ENCODE results near the gene IQSEC2. TPM values are rescaled to one million over a fixed set of nuclear protein-coding genes. Genes with fewer than 3 reads are reported as not detected.

IQSEC2 gene
- total RNA-seq, 2 donors from 2014 or later, result 19.8 to 38.7 TPM

GRCh38 chrX:53224860-53225797 is 56.3 kb downstream of the IQSEC2 start, which contains the start of gene KDM5C:
Gene KDM5C (minus strand): TSS chrX:53225207. CDS start chrX:53224889, 318 bp downstream.
- peak within 1 kb of the TSS; percentile 59 to 60 for H3K4me3 ChIP-seq
- WGBS, result under 1% methylated on average over 45 of the region's 67 CpGs
- no peaks in the 10 kb centered on the region for H3K36me3 ChIP-seq
- intact Hi-C loops (cut with DNase I), result no loop called here
- no peaks in the 10 kb centered on the region for H3K4me1 ChIP-seq (replicated peaks)
- no peak for TF ChIP-seq CTCF (IDR thresholded peaks at IDR 0.05)
- peak; percentile 82 for TF ChIP-seq POLR2AphosphoS5 (IDR thresholded peaks at IDR 0.05)
- TF ChIP-seq POLR2A (IDR thresholded peaks at IDR 0.05), result peak; percentile 30
- peak within 1 kb of the TSS; percentile 83 to 87 for H3K27ac ChIP-seq
- no peaks in the 10 kb centered on the region for H3K27me3 ChIP-seq (replicated peaks; ENCODE audit: insufficient read depth)
- no peaks in the 10 kb centered on the region for H3K9me3 ChIP-seq
- peak; percentile 83 for DNase-seq (ENCODE audit: low spot score)

DNA sequence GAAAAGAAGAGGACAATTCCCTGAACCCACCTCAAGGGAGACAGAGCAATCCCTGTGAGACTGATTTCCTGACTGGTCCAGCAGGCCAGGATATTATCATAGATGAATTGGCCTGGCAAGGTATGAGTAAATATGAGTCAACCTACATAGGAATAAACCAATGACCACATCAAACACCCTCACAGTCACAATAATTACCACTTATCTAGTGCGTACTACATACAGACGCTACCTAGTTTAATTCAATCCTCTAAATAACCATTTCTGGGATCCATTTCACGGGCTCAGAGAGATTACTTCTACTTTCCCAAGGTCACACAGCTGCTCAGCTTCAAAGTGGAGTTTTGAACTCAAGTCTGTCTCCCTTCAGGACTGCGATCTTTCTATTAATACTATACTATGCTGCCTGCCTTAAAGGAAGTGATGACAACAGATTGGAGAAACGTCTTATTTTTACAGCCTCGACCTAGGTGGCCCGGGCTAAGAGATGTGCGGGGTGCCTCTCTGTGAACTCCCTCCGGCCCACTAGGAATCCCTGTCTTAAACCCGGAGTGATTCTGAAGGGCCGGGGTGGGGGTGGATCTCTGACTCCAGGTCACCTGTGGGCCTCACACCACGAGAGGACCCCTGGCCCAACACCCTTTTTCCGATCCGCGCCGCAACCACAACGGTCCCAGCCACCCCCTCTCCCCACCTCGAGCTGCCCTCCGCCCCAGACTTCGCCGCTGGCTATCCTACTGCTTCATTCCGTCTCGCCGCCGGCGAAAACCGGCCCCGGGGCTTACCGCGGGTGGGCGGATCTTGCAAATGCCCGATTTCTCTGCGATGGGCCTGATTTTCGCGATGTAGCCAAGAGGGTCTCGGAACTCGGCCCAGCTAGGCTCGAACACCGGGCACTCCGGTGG is 57.2 kb downstream of the IQSEC2 start:
- no peaks in the 10 kb centered on the region for H3K9me3 ChIP-seq
- no peaks in the 10 kb centered on the region for H3K36me3 ChIP-seq
- H3K4me1 ChIP-seq (replicated peaks), result no peaks in the 10 kb centered on the region
- H3K27me3 ChIP-seq (replicated peaks; ENCODE audit: insufficient read depth), result no peaks in the 10 kb centered on the region
- DNase-seq (ENCODE audit: low spot score), result no peak
- peak overlapping the region; percentile 59 to 60 for H3K4me3 ChIP-seq
- intact Hi-C loops (cut with DNase I), result no loop called here
- TF ChIP-seq POLR2AphosphoS5 (IDR thresholded peaks at IDR 0.05) (no peak), CTCF (IDR thresholded peaks at IDR 0.05) (no peak), POLR2A (IDR thresholded peaks at IDR 0.05) (no peak)
- WGBS, result 2% methylated on average over 20 of the region's 40 CpGs
- peak overlapping the region; percentile 83 to 87 for H3K27ac ChIP-seq

- H3K36me3 ChIP-seq, result no peaks in the 10 kb centered on the region
- TF ChIP-seq CTCF (IDR thresholded peaks at IDR 0.05) (no peak), POLR2A (IDR thresholded peaks at IDR 0.05) (no peak), POLR2AphosphoS5 (IDR thresholded peaks at IDR 0.05) (no peak)
- no peak for DNase-seq (ENCODE audit: low spot score)
- peak overlapping the region; percentile 59 to 60 for H3K4me3 ChIP-seq
- no peaks in the 10 kb centered on the region for H3K9me3 ChIP-seq
- no peaks in the 10 kb centered on the region for H3K27me3 ChIP-seq (replicated peaks; ENCODE audit: insufficient read depth)
- intact Hi-C loops (cut with DNase I), result no loop called here
- H3K4me1 ChIP-seq (replicated peaks), result no peaks in the 10 kb centered on the region
- WGBS, result 53% methylated on average over 2 of the region's 2 CpGs
- H3K27ac ChIP-seq, result no peak overlapping the region
Observed at GRCh38 chrX:53223068-53223693, 58.2 kb downstream of the IQSEC2 start.

Small RNAs within 50 kb of the gene (small RNA-seq; reads per million reads assigned to genes)
- gene RF00019, result 0 reads per million in 2 donors

Other genes with a start within 250 kb of the IQSEC2 start
- 1 to 10 TPM; 1.9 to 3.6 TPM for gene GPR173, start 232.8 kb downstream of the IQSEC2 start, total RNA-seq
- 100 to 1,000 TPM in 1 of 2 donors, 10 to 100 TPM in 1; 34.3 to 250 TPM for gene TSPYL2, start 199.2 kb downstream of the IQSEC2 start, total RNA-seq
- 10 to 100 TPM; 11.5 to 27.9 TPM for gene KANTR, start 187.4 kb downstream of the IQSEC2 start, total RNA-seq
- 100 to 1,000 TPM in 1 of 2 donors, 10 to 100 TPM in 1; 99.4 to 102 TPM for gene KDM5C, start 56.4 kb downstream of the IQSEC2 start, total RNA-seq
- 10 to 100 TPM; 31.1 to 35.4 TPM for gene SMC1A, start 141.1 kb upstream of the IQSEC2 start, total RNA-seq
- gene RIBC1, start 141.3 kb upstream of the IQSEC2 start, total RNA-seq, result 1 to 10 TPM; 3.0 to 5.4 TPM
- 10 to 100 TPM; 70.6 to 83.4 TPM for gene HSD17B10, start 152.8 kb upstream of the IQSEC2 start, total RNA-seq